NCI-H345 treated with DMSO at 0.1 percent for 48 hours (cell line): Measurements from ENCODE around the gene SNRPB.
"Not testable (repeated sequence)": the region's sequence is repeated elsewhere in the genome, so short reads cannot be mapped to it uniquely, and the experiment has no call there.

ENCODE experiments used
- DNase-seq: peaks from one replicate; lab custom pipeline; 2025; ENCODE audit not compliant: unreplicated experiment; lab: John Stamatoyannopoulos, UW

The SNRPB gene

GRCh38 chr20:2470423-2471193 lies at the start of gene SNRPB:
TSS of gene SNRPB (minus strand) at chr20:2470789. CDS start at chr20:2470690, 99 bp downstream.
- DNase-seq = peak; percentile 99

GRCh38 chr20:2519115-2519809 lies 48.7 kb upstream of the SNRPB start:
- DNase-seq = no peak

- no peak for DNase-seq
Observed at GRCh38 chr20:2518558-2518957, 48.0 kb upstream of the SNRPB start.

- no peak for DNase-seq
Observed at GRCh38 chr20:2518096-2518495, 47.5 kb upstream of the SNRPB start.

GRCh38 chr20:2516399-2516798 lies 45.8 kb upstream of the SNRPB start:
- DNase-seq = no peak

GRCh38 chr20:2515203-2515602 lies 44.6 kb upstream of the SNRPB start:
- no peak for DNase-seq

- DNase-seq = no peak
Observed at GRCh38 chr20:2509794-2510193, 39.2 kb upstream of the SNRPB start.

- no peak for DNase-seq
Observed at GRCh38 chr20:2509468-2509781, 38.8 kb upstream of the SNRPB start.

- peak; percentile 90 for DNase-seq
Observed at GRCh38 chr20:2508631-2509467, 38.3 kb upstream of the SNRPB start, which contains the start of gene ZNF343. TSS of gene ZNF343 (minus strand) at chr20:2508915. CDS start at chr20:2493895, 15,020 bp downstream.

- DNase-seq = no peak
Observed at GRCh38 chr20:2507875-2508630, 37.5 kb upstream of the SNRPB start.

- no peak for DNase-seq
Observed at GRCh38 chr20:2507464-2507863, 36.9 kb upstream of the SNRPB start.

GRCh38 chr20:2506426-2506825 lies 35.8 kb upstream of the SNRPB start:
- DNase-seq = not testable (repeated sequence)

- DNase-seq = not testable (repeated sequence)
Observed at GRCh38 chr20:2504803-2505202, 34.2 kb upstream of the SNRPB start.

- DNase-seq = not testable (repeated sequence)
Observed at GRCh38 chr20:2502808-2503384, 32.3 kb upstream of the SNRPB start.

GRCh38 chr20:2485661-2486060 lies 15.1 kb upstream of the SNRPB start:
- no peak for DNase-seq

- DNase-seq = no peak
Observed at GRCh38 chr20:2485080-2485479, 14.5 kb upstream of the SNRPB start.

- no peak for DNase-seq
Observed at GRCh38 chr20:2483504-2483903, 12.9 kb upstream of the SNRPB start.

GRCh38 chr20:2480381-2480780 lies 9.8 kb upstream of the SNRPB start:
- DNase-seq = no peak

GRCh38 chr20:2476742-2477615 lies 6.4 kb upstream of the SNRPB start:
- no peak for DNase-seq
